SK-N-SH (cell line): ENCODE measurements around the gene ANO3. TPM values are rescaled to one million over a fixed set of nuclear protein-coding genes. Genes with fewer than 3 reads are reported as not detected.

Experiments
- CTCF ChIA-PET: fragments of 300-600, 350-600 bp; formaldehyde crosslinking; extraction: SDS; loops from one replicate; lab custom pipeline; 2021; lab: Yijun Ruan, JAX
- POLR2A ChIA-PET: fragments of 350-600 bp; sonication (Branson Sonifier 250); formaldehyde crosslinking; extraction: SDS; loops from one replicate; lab custom pipeline; 2020; ENCODE audit warnings: antibody characterized with exemption, inconsistent platforms; lab: Yijun Ruan, JAX
- DNase-seq: peaks from one replicate; pipeline ENCODE4 v3.0.0; 2012
- H2AFZ ChIP-seq: fragments of 200-600 bp; sonication (generic); 2 replicates; pipeline ENCODE4 v1.8.1; 2016; ENCODE audit warnings: antibody characterized with exemption, mild to moderate bottlenecking, low read depth
- H3F3A ChIP-seq: fragments of 200-600 bp; sonication (generic); replicated peaks from 2 replicates; pipeline ENCODE3; 2016; ENCODE audit warnings: antibody characterized with exemption, mild to moderate bottlenecking; ENCODE audit not compliant: insufficient read depth
- H3K27ac ChIP-seq, 2 experiments: fragments of 200-500 bp in 1 of 2; fragments of 200-600 bp in 1 of 2; sonication (Bioruptor generic) in 1 of 2; sonication (generic), shearing (Covaris generic) in 1 of 2; 2 replicates each; pipeline versions ENCODE4 v1.5.1 to v1.6.1; 2014 to 2016; ENCODE audit warnings: low read depth in 2 of 2, inconsistent platforms in 1 of 2, low read length in 1 of 2, mild to moderate bottlenecking in 1 of 2, mixed read lengths in 1 of 2
- H3K27me3 ChIP-seq: fragments of 200-600 bp; sonication (generic), shearing (Covaris generic); 2 replicates; pipeline ENCODE4 v1.6.1; 2016; ENCODE audit warnings: mixed run types; ENCODE audit not compliant: insufficient read depth
- H3K36me3 ChIP-seq, 2 experiments: fragments of 200-500 bp in 1 of 2; fragments of 200-600 bp in 1 of 2; sonication (Bioruptor generic) in 1 of 2; sonication (generic) in 1 of 2; replicated peaks in 1 of 2; 2 replicates each; pipeline versions ENCODE3 to v1.5.1; 2014 to 2016; ENCODE audit warnings: low read length in 1 of 2, mild to moderate bottlenecking in 1 of 2; ENCODE audit not compliant: insufficient read depth in 2 of 2, control insufficient read depth in 1 of 2
- H3K4me1 ChIP-seq, 2 experiments: fragments of 200-500 bp in 1 of 2; fragments of 200-600 bp in 1 of 2; sonication (Bioruptor generic) in 1 of 2; sonication (generic), shearing (Covaris generic) in 1 of 2; 2 replicates each; pipeline versions ENCODE4 v1.5.1 to v1.6.1; 2014 to 2016; ENCODE audit warnings: low read depth in 1 of 2, low read length in 1 of 2, mixed run types in 1 of 2; ENCODE audit not compliant: insufficient read depth in 2 of 2, control insufficient read depth in 1 of 2
- H3K4me2 ChIP-seq: fragments of 200-600 bp; sonication (generic), shearing (Covaris generic); 2 replicates; pipeline ENCODE4 v1.6.1; 2017; ENCODE audit warnings: mixed run types
- H3K4me3 ChIP-seq, 2 experiments: fragments of 200-500 bp in 1 of 2; fragments of 200-600 bp in 1 of 2; sonication (Bioruptor generic) in 1 of 2; sonication (generic), shearing (Covaris generic) in 1 of 2; 2 replicates each; pipeline versions ENCODE4 v1.5.1 to v1.8.1; 2014 to 2016; ENCODE audit warnings: low read depth in 2 of 2, inconsistent platforms in 1 of 2, low read length in 1 of 2, mild to moderate bottlenecking in 1 of 2, mixed read lengths in 1 of 2, moderate library complexity in 1 of 2
- H3K79me2 ChIP-seq: fragments of 200-600 bp; sonication (generic); 2 replicates; pipeline ENCODE4 v1.8.1; 2017; ENCODE audit warnings: mild to moderate bottlenecking; ENCODE audit not compliant: insufficient read depth
- H3K9ac ChIP-seq: fragments of 200-600 bp; sonication (generic); 2 replicates; pipeline ENCODE4 v1.6.1; 2017; ENCODE audit warnings: mixed run types
- H3K9me2 ChIP-seq: fragments of 200-600 bp; sonication (generic); 2 replicates; pipeline ENCODE4 v1.6.1; 2017; ENCODE audit warnings: mixed run types
- H3K9me3 ChIP-seq: fragments of 200-600 bp; sonication (generic); 2 replicates; pipeline ENCODE4 v1.6.1; 2017; ENCODE audit warnings: mixed run types, mild to moderate bottlenecking, moderate library complexity
- H4K20me1 ChIP-seq: fragments of 200-600 bp; sonication (generic); 2 replicates; pipeline ENCODE4 v1.6.1; 2017; ENCODE audit warnings: mild to moderate bottlenecking, mixed run types; ENCODE audit not compliant: insufficient read depth
- ELF1 ChIP-seq: IDR thresholded peaks from 2 replicates; pipeline ENCODE4 v1.4.0; 2012
- FOSL2 ChIP-seq: IDR thresholded peaks from 2 replicates; pipeline ENCODE4 v1.4.0; 2012; ENCODE audit warnings: low read depth, mild to moderate bottlenecking, moderate library complexity, borderline replicate concordance
- FOXM1 ChIP-seq: IDR thresholded peaks from 2 replicates; pipeline ENCODE4 v1.4.0; 2012; ENCODE audit warnings: low read depth, mild to moderate bottlenecking
- MEF2A ChIP-seq: IDR thresholded peaks from 2 replicates; pipeline ENCODE4 v1.4.0; 2012; ENCODE audit warnings: low read depth, borderline replicate concordance
- MXI1 ChIP-seq: IDR thresholded peaks from 2 replicates; pipeline ENCODE4 v1.6.1; 2012; ENCODE audit warnings: mild to moderate bottlenecking, low read depth, low read length, improper control_type of control experiment
- NFIC ChIP-seq: IDR thresholded peaks from 2 replicates; pipeline ENCODE4 v1.4.0; 2012; ENCODE audit warnings: borderline replicate concordance
- PBX3 ChIP-seq: IDR thresholded peaks from 2 replicates; pipeline ENCODE4; 2012
- POLR2AphosphoS5 ChIP-seq: IDR thresholded peaks from 2 replicates; pipeline ENCODE4 v1.6.1; 2012; ENCODE audit warnings: low read depth, low read length
- RFX5 ChIP-seq: IDR thresholded peaks from 2 replicates; pipeline ENCODE4 v1.6.1; 2012; ENCODE audit warnings: mild to moderate bottlenecking, improper control_type of control experiment, low read length
- RXRA ChIP-seq: IDR thresholded peaks from 2 replicates; pipeline ENCODE4 v1.4.0; 2012; ENCODE audit warnings: low read depth, mild to moderate bottlenecking, borderline replicate concordance
- SIN3A ChIP-seq: IDR thresholded peaks from 2 replicates; pipeline ENCODE4 v1.6.1; 2012; ENCODE audit warnings: low read depth, mild to moderate bottlenecking, low read length, moderate library complexity, borderline replicate concordance
- SMC3 ChIP-seq: IDR thresholded peaks from 2 replicates; pipeline ENCODE4 v1.6.1; 2012; ENCODE audit warnings: low read depth, low read length, improper control_type of control experiment
- USF1 ChIP-seq: IDR thresholded peaks from 2 replicates; pipeline ENCODE4 v1.4.0; 2012; ENCODE audit warnings: low read depth, borderline replicate concordance
- WGBS: methylation state at CpG from one replicate; pipeline ENCODE4 v1.1.6; 2017; ENCODE audit warnings: low lambda C conversion rate; 5-methylcytosine and 5-hydroxymethylcytosine counted together
- polyA plus RNA-seq, 3 experiments: library from polyadenylated mRNA; depleted of rRNA; stranded (reverse); fragments of >200 nt; gene quantifications; 2 replicates each; pipeline ENCODE4 v1.2.3, GENCODE V29; 2012

The ANO3 gene
- polyA plus RNA-seq, 1 of the 3 experiments (the other 2 are of a cell fraction), result 0.13 TPM

- Histone ChIP-seq H3K4me3 (no peak overlapping the region), H3F3A (no peaks in the 10 kb centered on the region), H4K20me1 (no peaks in the 10 kb centered on the region), H3K9me2 (no peaks in the 10 kb centered on the region), H3K79me2 (no peaks in the 10 kb centered on the region), H2AFZ (no peak overlapping the region), H3K9ac (no peak overlapping the region), H3K27me3 (no peaks in the 10 kb centered on the region), H3K4me2 (no peak overlapping the region), H3K9me3 (no peaks in the 10 kb centered on the region), H3K36me3 (no peaks in the 10 kb centered on the region), H3K4me1 (no peaks in the 10 kb centered on the region), H3K27ac (no peak overlapping the region)
- no peak for TF ChIP-seq ELF1
- no peak for TF ChIP-seq SMC3
- no peak for TF ChIP-seq NFIC
- TF ChIP-seq POLR2AphosphoS5, result no peak
- 74% methylated on average over 5 of the region's 5 CpGs for WGBS
- POLR2A ChIA-PET, result no interaction called here
- no peak for DNase-seq
- CTCF ChIA-PET, result no interaction called here
Measured at GRCh38 chr11:26353010-26353409, 21.1 kb downstream of the ANO3 start.

GRCh38 chr11:26359055-26359454 is 27.1 kb downstream of the ANO3 start:
- H2AFZ ChIP-seq, result no peak overlapping the region
- TF ChIP-seq MXI1 (no peak), RFX5 (peak; percentile 19; the same call in 1 of the 2 replicates)
- TF ChIP-seq, all 33 proteins: peak for 1
- Histone ChIP-seq H3K27ac (no peak overlapping the region), H3K4me3 (no peak overlapping the region), H3F3A (no peaks in the 10 kb centered on the region), H3K36me3 (no peaks in the 10 kb centered on the region), H3K9ac (no peak overlapping the region), H3K79me2 (no peaks in the 10 kb centered on the region), H3K9me2 (no peaks in the 10 kb centered on the region), H4K20me1 (no peaks in the 10 kb centered on the region), H3K27me3 (no peaks in the 10 kb centered on the region), H3K4me2 (no peak overlapping the region), H3K4me1 (no peaks in the 10 kb centered on the region), H3K9me3 (no peaks in the 10 kb centered on the region)
- DNase-seq, result no peak
- CTCF ChIA-PET, result no interaction called here
- POLR2A ChIA-PET, result interaction anchor here (0.7 kb wide), 1 partner anchor 1805 kb away, joined by 3 read pairs; no protein-coding TSS in a partner anchor

GRCh38 chr11:26365284-26365683 is 33.4 kb downstream of the ANO3 start:
- H3K9me2 ChIP-seq, result no peaks in the 10 kb centered on the region
- no peak overlapping the region for H2AFZ ChIP-seq
- DNase-seq, result no peak
- no peak overlapping the region for H3K4me3 ChIP-seq
- ChIA-PET POLR2A (no interaction called here), CTCF (interaction anchor here (1.0 kb wide), 1 partner anchor 1134 kb away, joined by 3 read pairs; no protein-coding TSS in a partner anchor)
- no peak overlapping the region for H3K4me2 ChIP-seq
- H3K9ac ChIP-seq, result no peak overlapping the region
- H3K9me3 ChIP-seq, result no peaks in the 10 kb centered on the region
- no peaks in the 10 kb centered on the region for H3K79me2 ChIP-seq
- H3K27me3 ChIP-seq, result no peaks in the 10 kb centered on the region
- H3K36me3 ChIP-seq, result no peaks in the 10 kb centered on the region
- H4K20me1 ChIP-seq, result no peaks in the 10 kb centered on the region
- H3K4me1 ChIP-seq, result no peaks in the 10 kb centered on the region
- H3F3A ChIP-seq, result no peaks in the 10 kb centered on the region
- no peak overlapping the region for H3K27ac ChIP-seq
- WGBS, result 33% methylated on average over 1 of the region's 1 CpG
- TF ChIP-seq MEF2A (no peak), USF1 (no peak), RXRA (no peak), FOSL2 (no peak), PBX3 (no peak), POLR2AphosphoS5 (no peak), FOXM1 (no peak), SIN3A (no peak)
- TF ChIP-seq, all 33 proteins: peak for 0
